Hepatocyte (in vitro differentiated cells): Measurements from ENCODE around the gene ELAVL2.

Source experiments
- EZH2 ChIP-seq: fragments of 200-600 bp; sonication (generic); IDR thresholded peaks from 2 replicates; pipeline ENCODE4 v1.6.1; 2016; ENCODE audit warnings: antibody characterized with exemption, mild to moderate bottlenecking, borderline replicate concordance
- EZH2phosphoT487 ChIP-seq: fragments of 200-600 bp; sonication (generic); IDR thresholded peaks from one replicate; pipeline ENCODE4 v1.6.1; 2018; ENCODE audit warnings: antibody characterized with exemption, mild to moderate bottlenecking, low read depth, moderate library complexity; ENCODE audit not compliant: unreplicated experiment, severe bottlenecking
- TF ChIP-seq, protein P1 (sequence below): fragments of 200-600 bp; sonication (generic); IDR thresholded peaks from 2 replicates; pipeline ENCODE4 v1.5.1; 2016; ENCODE audit warnings: antibody characterized with exemption, mild to moderate bottlenecking; ENCODE audit not compliant: poor library complexity

DNA sequence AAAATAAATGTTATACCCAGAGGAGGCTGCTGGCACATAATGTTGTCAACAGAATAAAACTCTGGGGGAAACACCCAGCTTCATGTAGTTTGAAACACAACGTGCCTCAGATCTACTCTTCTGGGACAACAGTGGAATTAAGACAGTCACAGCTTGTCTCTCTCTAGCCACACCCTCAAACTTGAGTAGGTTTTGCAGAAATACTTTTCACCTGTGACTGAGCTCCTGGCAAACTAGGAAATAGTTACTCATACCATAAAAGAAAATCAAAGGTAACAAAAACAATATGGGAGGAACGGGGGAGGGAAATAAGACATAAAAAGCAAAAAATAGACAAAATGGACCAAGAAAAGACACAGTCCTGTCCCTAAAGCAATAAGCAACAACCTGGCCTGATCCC lies 14.4 kb downstream of the ELAVL2 start:
- TF ChIP-seq, protein P1, sequence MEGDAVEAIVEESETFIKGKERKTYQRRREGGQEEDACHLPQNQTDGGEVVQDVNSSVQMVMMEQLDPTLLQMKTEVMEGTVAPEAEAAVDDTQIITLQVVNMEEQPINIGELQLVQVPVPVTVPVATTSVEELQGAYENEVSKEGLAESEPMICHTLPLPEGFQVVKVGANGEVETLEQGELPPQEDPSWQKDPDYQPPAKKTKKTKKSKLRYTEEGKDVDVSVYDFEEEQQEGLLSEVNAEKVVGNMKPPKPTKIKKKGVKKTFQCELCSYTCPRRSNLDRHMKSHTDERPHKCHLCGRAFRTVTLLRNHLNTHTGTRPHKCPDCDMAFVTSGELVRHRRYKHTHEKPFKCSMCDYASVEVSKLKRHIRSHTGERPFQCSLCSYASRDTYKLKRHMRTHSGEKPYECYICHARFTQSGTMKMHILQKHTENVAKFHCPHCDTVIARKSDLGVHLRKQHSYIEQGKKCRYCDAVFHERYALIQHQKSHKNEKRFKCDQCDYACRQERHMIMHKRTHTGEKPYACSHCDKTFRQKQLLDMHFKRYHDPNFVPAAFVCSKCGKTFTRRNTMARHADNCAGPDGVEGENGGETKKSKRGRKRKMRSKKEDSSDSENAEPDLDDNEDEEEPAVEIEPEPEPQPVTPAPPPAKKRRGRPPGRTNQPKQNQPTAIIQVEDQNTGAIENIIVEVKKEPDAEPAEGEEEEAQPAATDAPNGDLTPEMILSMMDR, result no peak
- TF ChIP-seq EZH2 (no peak), EZH2phosphoT487 (no peak)
